Measurements from ENCODE around the gene CCDC88C. TPM values are rescaled to one million over a fixed set of nuclear protein-coding genes. Genes with fewer than 3 reads are reported as not detected.

The CCDC88C gene
- total RNA-seq, 1 donor from 2014 or later: 44.6 TPM

- no peak for DNase-seq (ENCODE audit: low read depth, low spot score)
- Mint-ChIP-seq H3K4me1 (peaks cover 72% of the 10 kb centered on the region), H3K4me3 (no peak overlapping the region), H3K27me3 (ENCODE audit: low read depth) (no peaks in the 10 kb centered on the region), H3K27ac (ENCODE audit: unreplicated experiment) (no peak overlapping the region), H3K36me3 (ENCODE audit: low read depth) (no peaks in the 10 kb centered on the region), H3K9me3 (no peaks in the 10 kb centered on the region)
- no peak for TF ChIP-seq CTCF (conservative IDR thresholded peaks at IDR 0.05)
These were observed 41.7 kb downstream of the CCDC88C start for GRCh38 chr14:91375720-91376452.

DNA sequence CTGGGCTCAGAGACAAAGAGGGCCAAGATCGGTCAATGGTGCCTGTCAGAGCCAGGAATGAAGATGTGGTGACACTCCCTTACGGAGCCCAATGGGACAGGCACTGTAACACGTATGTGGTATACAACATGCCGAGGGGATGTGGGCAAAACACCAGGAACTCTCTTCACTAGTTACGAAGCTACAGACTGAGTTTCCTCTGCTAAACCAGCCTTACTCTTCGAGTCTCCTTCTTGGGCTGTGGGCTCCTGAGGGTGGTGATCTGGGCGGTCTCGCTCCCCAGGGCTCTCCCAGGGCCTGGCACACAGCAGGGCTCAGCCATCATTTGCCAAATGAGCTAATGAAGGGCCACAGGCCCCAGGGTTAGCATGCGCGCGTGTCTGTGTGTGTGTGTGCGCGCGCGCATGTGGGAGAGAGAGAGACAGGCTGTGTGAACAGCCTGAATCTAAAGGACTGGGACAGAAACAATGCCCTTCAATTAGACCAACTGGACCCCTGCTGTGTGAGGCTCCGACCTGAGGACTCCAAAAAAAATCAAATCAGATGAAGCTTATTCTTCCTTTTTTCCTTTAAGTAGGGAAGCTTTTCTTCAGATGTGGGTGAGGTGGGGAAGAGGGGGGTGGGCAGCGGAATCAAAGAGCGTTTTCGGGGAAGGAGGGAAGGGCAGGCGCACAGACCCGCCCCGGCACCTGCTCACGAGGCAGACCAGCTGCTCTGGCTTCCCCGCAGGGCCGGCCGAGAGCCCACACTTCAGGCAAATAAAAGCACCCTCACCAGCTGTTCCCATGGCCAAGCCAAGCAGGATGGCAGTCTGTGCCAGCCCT, 42.5 kb downstream of the CCDC88C start:
- no peak for TF ChIP-seq CTCF (conservative IDR thresholded peaks at IDR 0.05)
- no peak for DNase-seq (ENCODE audit: low read depth, low spot score)
- Mint-ChIP-seq H3K4me3 (peak overlapping the region; percentile 51), H3K27me3 (ENCODE audit: low read depth) (no peaks in the 10 kb centered on the region), H3K27ac (ENCODE audit: unreplicated experiment) (no peak overlapping the region), H3K36me3 (ENCODE audit: low read depth) (no peaks in the 10 kb centered on the region), H3K9me3 (no peaks in the 10 kb centered on the region), H3K4me1 (peaks cover 64% of the 10 kb centered on the region)

- Mint-ChIP-seq H3K27ac (ENCODE audit: unreplicated experiment) (no peak overlapping the region), H3K27me3 (ENCODE audit: low read depth) (no peaks in the 10 kb centered on the region), H3K9me3 (no peaks in the 10 kb centered on the region), H3K4me1 (peaks cover 62% of the 10 kb centered on the region), H3K4me3 (no peak overlapping the region), H3K36me3 (ENCODE audit: low read depth) (no peaks in the 10 kb centered on the region)
- no peak for TF ChIP-seq CTCF (conservative IDR thresholded peaks at IDR 0.05)
- DNase-seq (ENCODE audit: low read depth, low spot score): no peak
These were observed 43.2 kb downstream of the CCDC88C start for GRCh38 chr14:91374287-91374878.

GRCh38 chr14:91373591-91374254, 43.9 kb downstream of the CCDC88C start:
- Mint-ChIP-seq H3K36me3 (ENCODE audit: low read depth) (no peaks in the 10 kb centered on the region), H3K4me3 (no peak overlapping the region), H3K4me1 (peaks cover 59% of the 10 kb centered on the region), H3K9me3 (no peaks in the 10 kb centered on the region), H3K27me3 (ENCODE audit: low read depth) (no peaks in the 10 kb centered on the region), H3K27ac (ENCODE audit: unreplicated experiment) (peak overlapping the region; percentile 47)
- TF ChIP-seq CTCF (conservative IDR thresholded peaks at IDR 0.05): no peak
- no peak for DNase-seq (ENCODE audit: low read depth, low spot score)

All from neural crest cell (in vitro differentiated cells).